Measurements from ENCODE around the gene ZCCHC10.
"Not testable (repeated sequence)": the region's sequence is repeated elsewhere in the genome, so short reads cannot be mapped to it uniquely, and the experiment has no call there.

Gene ZCCHC10

GRCh38 chr5:133025804-133026663, at the start of gene ZCCHC10:
Gene ZCCHC10, minus strand, starts transcription at chr5:133026549. Its CDS starts 12 bp downstream, at chr5:133026537.
- peak; percentile 84 for DNase-seq (ENCODE audit: low read depth)

DNA sequence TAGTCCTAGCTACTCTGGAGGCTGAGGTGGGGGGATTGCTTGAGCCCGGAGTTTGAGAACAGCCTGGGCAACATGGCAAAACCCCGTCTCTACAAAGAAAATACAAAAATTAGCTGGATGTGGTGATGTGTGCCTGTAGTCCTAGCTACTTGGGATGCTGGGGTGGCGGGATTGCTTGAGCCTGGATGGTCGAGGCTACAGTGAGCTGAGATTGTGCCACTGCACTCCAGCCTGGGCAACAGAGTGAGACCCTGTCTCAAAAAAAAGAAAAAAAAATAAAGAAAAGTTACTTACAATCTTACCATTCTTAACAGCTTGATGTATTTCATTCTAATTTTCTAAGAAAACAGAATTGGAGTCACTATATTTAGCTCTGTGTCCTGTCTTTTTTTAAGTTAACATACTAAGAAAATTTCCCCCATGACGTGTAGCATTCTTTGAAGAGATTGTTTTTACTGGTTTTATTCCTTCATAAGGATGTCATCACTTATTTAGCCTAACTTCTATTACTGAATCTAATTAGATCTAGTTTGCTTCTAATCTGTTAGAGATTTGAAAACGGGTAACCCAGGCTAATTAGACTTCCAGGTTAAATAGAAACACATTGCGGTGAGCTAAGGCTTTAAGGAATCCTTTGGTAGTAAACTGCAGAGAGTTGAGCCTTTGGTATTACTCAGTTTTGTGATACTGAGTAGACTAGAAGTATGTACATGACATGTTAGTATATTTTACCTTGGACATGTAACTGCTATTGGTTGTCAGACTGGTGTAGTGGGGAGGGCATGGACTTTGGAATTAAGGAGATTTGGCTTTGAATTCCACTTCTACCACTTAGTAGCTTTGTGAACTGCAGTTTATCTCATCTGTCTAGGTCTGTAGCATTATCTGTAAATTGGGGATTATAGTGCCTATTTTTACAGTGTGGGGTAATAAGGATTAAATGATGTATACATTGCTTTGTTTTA, 49.5 kb upstream of the ZCCHC10 start:
- DNase-seq (ENCODE audit: low read depth): no peak

DNA sequence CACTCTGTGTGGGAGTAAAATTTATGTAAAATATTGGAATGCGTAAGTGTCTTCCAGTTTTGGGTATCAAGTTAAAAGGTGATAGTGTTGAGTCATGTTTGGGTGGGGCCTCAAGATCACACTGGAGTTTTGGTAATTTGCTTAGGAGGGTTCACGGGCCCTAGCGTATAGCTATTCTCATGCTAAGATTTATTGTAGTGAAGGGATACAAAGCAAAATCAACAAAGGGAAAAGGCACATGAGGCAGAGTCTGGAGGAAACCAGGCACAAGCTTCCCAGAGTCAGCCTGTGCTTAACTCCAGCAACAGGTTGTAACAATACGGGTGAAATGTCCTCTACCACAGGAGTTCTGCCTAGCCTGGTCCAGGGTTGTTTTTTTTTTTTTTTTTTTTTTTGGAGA, 45.7 kb upstream of the ZCCHC10 start:
- DNase-seq (ENCODE audit: low read depth): no peak

GRCh38 chr5:133066045-133066444, 39.7 kb upstream of the ZCCHC10 start:
- no peak for DNase-seq (ENCODE audit: low read depth)

DNA sequence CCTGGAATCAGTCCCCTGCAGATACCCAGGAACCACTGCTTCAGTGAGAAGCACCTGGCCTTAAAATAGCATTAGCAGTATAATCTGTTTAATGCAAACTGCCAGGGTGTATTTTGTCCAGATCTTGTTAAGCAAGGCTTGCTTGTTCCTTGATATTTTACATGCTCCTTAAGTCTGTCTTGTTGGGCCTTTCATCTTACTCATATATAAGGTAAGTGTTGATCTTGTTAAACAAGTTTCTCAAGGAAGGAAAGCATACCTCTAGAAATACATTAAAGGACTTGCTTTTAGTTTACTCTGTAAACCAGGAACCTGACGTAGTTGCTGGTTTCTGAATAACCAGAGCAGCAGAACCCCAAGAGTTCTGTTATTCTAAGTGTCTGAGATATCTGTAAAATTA, 39.1 kb upstream of the ZCCHC10 start:
- no peak for DNase-seq (ENCODE audit: low read depth)

DNA sequence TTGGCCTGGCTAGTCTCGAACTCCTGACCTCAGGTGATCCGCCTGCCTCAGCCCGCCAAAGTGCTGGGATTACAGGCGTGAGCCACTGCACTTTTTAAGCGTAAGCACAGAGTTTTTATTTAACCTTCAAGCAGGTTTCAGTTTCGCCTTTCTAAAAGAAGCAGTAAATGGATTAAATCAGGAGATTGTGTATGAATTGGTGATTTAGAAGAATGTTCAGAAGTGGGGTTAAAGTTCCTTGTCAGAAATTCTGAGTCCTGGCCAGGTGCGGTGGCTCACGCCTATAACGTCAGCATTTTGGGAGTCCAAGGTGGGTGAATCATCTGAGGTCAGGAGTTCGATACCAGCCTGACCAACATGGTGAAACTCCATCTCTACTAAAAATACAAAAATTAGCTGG, 37.6 kb upstream of the ZCCHC10 start:
- no peak for DNase-seq (ENCODE audit: low read depth)

DNA sequence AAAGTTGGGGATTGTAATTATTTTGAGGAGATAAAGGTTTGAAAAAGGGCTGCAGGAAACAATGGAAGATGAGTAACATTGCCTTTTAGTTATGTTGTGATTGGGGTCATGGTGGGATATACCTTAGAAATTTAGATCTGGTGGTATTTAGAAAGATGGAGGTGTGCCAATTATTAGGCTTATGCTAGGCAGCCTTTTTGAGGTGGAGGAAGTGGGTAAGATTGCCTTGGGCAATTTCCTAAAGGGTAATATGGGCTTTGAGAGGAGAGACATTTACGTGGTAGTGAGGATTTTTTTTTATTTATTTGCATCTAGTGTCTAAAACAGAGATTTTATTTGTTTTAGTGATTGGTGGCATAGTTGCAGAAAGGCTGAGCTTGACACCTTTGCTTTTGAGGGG, 35.9 kb upstream of the ZCCHC10 start:
- no peak for DNase-seq (ENCODE audit: low read depth)

- DNase-seq (ENCODE audit: low read depth): no peak
Measured at GRCh38 chr5:133059621-133060020, 33.3 kb upstream of the ZCCHC10 start.

GRCh38 chr5:133056891-133057290, 30.5 kb upstream of the ZCCHC10 start:
- DNase-seq (ENCODE audit: low read depth): no peak

GRCh38 chr5:133054697-133055471, 28.5 kb upstream of the ZCCHC10 start:
- DNase-seq (ENCODE audit: low read depth): no peak

GRCh38 chr5:133053448-133053847, 27.1 kb upstream of the ZCCHC10 start:
- DNase-seq (ENCODE audit: low read depth): no peak

GRCh38 chr5:133052317-133053175, 26.2 kb upstream of the ZCCHC10 start:
- peak; percentile 11 for DNase-seq (ENCODE audit: low read depth)

- DNase-seq (ENCODE audit: low read depth): peak; percentile 96
Measured at GRCh38 chr5:133051542-133052316, 25.4 kb upstream of the ZCCHC10 start, which contains the start of gene HSPA4. Gene HSPA4, plus strand, starts transcription at chr5:133052013. Its CDS starts 238 bp downstream, at chr5:133052251.

- DNase-seq (ENCODE audit: low read depth): no peak
Measured at GRCh38 chr5:133051061-133051541, 24.8 kb upstream of the ZCCHC10 start.

DNA sequence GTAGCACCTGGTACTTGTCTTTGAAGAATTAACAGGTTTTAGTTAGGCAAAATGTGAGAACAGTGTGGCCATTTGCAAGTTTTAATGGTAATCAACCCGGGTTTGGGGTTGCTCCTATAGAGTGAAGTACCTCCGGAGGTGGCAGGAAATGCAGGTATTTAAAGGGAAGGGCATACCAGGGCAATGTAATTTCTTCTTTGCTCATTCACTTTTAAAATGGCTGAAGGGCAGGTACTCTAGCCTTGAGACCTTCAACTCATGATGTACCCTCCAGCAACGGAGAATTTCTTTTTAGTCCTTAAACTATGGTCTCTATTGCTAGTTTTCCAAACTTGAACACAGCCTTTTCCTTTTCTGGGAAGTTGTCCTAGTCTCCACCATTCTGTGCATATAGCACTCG, 24.2 kb upstream of the ZCCHC10 start:
- no peak for DNase-seq (ENCODE audit: low read depth)

DNA sequence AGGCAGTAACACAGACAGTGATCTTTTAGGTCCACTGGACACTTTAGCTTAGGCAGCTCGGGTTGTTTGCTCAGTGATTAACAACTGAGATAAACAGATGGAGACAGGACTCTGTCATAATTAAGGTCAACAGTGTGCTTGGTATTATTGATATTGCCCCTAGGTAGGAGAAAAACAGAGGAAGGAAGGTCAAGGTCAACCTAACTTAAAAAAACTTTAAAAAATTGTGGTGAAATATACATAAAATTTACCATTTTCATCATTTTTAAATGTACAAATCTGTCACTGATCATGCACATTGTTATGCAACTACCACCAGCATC, 23.3 kb upstream of the ZCCHC10 start:
- no peak for DNase-seq (ENCODE audit: low read depth)

DNA sequence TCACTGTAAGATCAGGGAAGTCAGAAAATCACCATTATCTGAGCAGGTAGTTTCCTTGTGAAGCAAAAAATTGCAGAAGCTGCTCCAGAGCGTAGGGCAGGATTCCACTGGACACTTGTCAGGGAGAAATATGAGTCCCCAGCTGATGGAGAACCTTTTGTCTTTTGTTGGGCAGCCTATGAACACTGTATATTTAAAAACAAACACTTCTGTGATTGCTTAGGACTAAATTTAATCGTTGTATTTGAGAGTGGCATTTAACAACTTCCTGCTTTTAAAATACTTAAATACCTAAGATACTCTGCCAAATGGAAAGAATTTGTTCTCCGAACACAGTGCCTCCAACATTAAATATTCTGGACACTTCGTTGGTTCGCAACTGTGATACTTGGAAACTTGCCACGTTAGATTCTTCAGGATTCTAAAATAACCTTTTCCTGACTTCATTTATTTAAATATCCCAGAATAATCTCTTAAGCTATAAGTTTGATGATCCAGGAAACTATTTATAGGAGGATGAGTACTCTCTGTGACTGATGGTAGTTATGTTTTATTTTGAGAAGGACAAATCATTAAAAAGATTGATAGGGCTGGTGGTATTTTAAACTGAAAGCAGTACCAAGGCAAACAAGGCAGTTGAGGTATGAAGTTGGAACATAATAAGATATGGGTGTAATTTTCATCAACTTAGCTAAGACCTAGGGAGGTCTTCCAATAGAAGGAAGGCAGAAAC, 22.8 kb upstream of the ZCCHC10 start:
- DNase-seq (ENCODE audit: low read depth): no peak

- no peak for DNase-seq (ENCODE audit: low read depth)
Measured at GRCh38 chr5:133047404-133047803, 21.1 kb upstream of the ZCCHC10 start.

DNA sequence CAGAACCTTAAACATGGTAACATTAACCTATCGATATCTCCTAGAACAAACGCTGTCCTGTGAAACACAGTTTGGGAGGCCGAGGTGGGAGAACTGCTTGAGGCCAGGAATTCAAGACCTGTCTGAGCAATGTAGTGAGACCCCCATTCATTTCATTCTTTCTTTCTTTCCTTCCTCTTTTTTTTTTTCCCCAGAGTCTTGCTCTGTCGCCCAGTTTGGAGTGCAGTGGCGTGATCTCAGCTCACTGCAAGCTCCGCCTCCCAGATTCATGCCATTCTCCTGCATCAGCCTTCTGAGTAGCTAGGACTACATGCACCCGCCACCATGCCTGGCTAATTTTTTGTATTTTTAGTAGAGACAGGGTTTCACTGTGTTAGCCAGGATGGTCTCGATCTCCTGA, 20.2 kb upstream of the ZCCHC10 start:
- not testable (repeated sequence) for DNase-seq (ENCODE audit: low read depth)
